Astrocyte of the cerebellum (primary cell): ENCODE measurements around the gene QRICH1.

Source experiments
- DNase-seq: peaks from one replicate; pipeline ENCODE4 v3.0.0-alpha.2; 2011; ENCODE audit warnings: low read depth
- H3K4me3 ChIP-seq: 2 replicates; pipeline ENCODE4 v1.5.1; 2011; ENCODE audit warnings: mild to moderate bottlenecking, low read depth, low read length, moderate library complexity
- in situ Hi-C: cut with HindIII; loops from 2 replicates; pipeline ENCODE4 v1.10.0; 2017; ENCODE audit warnings: low sequenced_read_pairs
- TF ChIP-seq, protein P1 (sequence below): IDR thresholded peaks from 2 replicates; pipeline ENCODE4 v1.5.1; 2012; ENCODE audit warnings: low read length, low read depth, moderate library complexity, mild to moderate bottlenecking; ENCODE audit errors: missing control alignments

QRICH1 gene, protein sequence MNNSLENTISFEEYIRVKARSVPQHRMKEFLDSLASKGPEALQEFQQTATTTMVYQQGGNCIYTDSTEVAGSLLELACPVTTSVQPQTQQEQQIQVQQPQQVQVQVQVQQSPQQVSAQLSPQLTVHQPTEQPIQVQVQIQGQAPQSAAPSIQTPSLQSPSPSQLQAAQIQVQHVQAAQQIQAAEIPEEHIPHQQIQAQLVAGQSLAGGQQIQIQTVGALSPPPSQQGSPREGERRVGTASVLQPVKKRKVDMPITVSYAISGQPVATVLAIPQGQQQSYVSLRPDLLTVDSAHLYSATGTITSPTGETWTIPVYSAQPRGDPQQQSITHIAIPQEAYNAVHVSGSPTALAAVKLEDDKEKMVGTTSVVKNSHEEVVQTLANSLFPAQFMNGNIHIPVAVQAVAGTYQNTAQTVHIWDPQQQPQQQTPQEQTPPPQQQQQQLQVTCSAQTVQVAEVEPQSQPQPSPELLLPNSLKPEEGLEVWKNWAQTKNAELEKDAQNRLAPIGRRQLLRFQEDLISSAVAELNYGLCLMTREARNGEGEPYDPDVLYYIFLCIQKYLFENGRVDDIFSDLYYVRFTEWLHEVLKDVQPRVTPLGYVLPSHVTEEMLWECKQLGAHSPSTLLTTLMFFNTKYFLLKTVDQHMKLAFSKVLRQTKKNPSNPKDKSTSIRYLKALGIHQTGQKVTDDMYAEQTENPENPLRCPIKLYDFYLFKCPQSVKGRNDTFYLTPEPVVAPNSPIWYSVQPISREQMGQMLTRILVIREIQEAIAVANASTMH

DNA sequence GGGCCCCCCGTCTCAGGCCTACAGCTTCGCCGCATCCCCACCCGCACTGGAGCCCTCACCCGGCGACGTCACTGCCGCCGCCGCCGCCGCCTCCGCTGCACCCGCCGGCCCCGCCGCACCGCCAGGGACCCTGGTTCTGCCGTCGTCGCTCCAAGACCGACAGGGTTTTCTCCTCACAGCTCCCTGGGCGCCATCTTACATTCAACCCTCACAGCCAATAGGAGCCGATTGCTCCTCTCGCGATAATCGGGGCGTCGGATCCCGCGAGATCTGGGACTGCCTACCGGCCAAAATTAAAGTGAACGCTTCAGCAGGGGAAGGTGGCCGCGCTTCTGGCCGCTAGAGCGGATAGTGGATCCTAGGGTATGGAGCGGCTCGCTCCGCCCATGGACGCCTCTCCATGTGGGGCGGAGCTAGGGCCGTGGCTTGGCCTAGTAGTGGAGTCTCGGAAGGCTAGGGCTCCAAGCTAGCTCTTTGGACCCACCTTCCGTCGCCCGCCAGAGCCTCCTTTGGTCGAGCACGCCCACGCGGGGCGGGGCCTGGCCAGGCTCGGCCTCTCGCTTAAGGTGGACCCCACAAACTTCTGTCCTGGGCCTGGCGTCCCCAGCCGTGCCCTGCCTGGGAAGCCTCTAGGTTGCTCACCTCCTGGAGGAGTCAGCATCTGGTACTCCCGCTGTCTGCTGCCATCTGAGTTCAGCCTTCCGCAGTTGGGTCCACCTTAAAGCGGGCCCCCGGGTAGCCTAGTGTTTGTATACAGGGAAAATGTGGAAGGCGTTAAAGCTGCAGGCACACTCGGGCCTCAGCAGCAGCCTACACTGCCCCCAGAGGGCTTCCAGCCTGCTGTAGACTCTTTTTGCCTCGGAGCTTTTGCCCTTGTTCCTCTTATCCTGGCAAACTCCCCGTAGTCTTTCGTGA, at the start of gene QRICH1:
Gene QRICH1 (minus strand): TSS at position 219 of the 915 bp plus-strand sequence. CDS start 17,054 bp downstream, outside the sequence.
- in situ Hi-C loops: no loop called here
- H3K4me3 ChIP-seq: peak within 1 kb of the TSS; percentile 75
- TF ChIP-seq, protein P1, sequence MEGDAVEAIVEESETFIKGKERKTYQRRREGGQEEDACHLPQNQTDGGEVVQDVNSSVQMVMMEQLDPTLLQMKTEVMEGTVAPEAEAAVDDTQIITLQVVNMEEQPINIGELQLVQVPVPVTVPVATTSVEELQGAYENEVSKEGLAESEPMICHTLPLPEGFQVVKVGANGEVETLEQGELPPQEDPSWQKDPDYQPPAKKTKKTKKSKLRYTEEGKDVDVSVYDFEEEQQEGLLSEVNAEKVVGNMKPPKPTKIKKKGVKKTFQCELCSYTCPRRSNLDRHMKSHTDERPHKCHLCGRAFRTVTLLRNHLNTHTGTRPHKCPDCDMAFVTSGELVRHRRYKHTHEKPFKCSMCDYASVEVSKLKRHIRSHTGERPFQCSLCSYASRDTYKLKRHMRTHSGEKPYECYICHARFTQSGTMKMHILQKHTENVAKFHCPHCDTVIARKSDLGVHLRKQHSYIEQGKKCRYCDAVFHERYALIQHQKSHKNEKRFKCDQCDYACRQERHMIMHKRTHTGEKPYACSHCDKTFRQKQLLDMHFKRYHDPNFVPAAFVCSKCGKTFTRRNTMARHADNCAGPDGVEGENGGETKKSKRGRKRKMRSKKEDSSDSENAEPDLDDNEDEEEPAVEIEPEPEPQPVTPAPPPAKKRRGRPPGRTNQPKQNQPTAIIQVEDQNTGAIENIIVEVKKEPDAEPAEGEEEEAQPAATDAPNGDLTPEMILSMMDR: peak; percentile 68
- peak; percentile 97 for DNase-seq

- H3K4me3 ChIP-seq: no peak overlapping the region
- TF ChIP-seq, protein P1: no peak
- in situ Hi-C loops: no loop called here
- no peak for DNase-seq
Measured at GRCh38 chr3:49140080-49140479, 46.2 kb upstream of the QRICH1 start.

DNA sequence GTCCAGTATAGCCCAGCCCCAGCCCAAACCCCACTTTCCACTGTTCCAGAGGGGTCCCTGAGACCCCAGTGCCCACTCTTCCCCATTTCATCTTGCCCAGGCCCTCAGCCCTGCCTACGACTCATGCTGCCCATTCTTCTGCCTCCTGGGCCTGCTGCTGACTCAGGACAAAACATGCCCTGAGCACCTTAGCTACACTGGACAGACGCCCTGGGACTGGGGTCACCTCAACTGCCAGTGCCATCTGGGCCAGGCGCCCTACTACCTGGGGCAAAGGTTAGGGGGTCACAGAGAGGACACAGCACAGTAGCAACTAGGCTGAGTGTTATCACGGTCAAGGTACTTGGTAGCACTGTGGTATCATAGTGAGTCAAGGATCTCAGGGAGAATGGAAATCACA, 41.6 kb upstream of the QRICH1 start:
- in situ Hi-C loops: no loop called here
- DNase-seq: no peak
- TF ChIP-seq, protein P1: no peak
- no peak overlapping the region for H3K4me3 ChIP-seq

- H3K4me3 ChIP-seq: no peak overlapping the region
- in situ Hi-C loops: no loop called here
- no peak for DNase-seq
- TF ChIP-seq, protein P1: no peak
Measured at GRCh38 chr3:49134471-49135265, 40.8 kb upstream of the QRICH1 start.

GRCh38 chr3:49133226-49133951, 39.5 kb upstream of the QRICH1 start:
- peak; percentile 76 for DNase-seq
- in situ Hi-C loops: no loop called here

More at GRCh38 chr3:49133226-49133951, 39.5 kb upstream of the QRICH1 start:
- TF ChIP-seq, protein P1: no peak
- peak overlapping the region; percentile 94 for H3K4me3 ChIP-seq
